BE2C (cell line): ENCODE results near the gene KRTAP1-3. TPM values are rescaled to one million over a fixed set of nuclear protein-coding genes. Genes with fewer than 3 reads are reported as not detected.
"Not testable (repeated sequence)": the region's sequence is repeated elsewhere in the genome, so short reads cannot be mapped to it uniquely, and the experiment has no call there.

ENCODE experiments used
- DNase-seq: peaks from one replicate; pipeline ENCODE4 v3.0.0-alpha.2; 2020
- H3K27me3 ChIP-seq: fragments of 250-450 bp; sonication (Bioruptor Pico); 2 replicates; pipeline ENCODE4 v1.5.1; 2020; ENCODE audit warnings: mild to moderate bottlenecking
- H3K36me3 ChIP-seq: fragments of 250-450 bp; sonication (Bioruptor Pico); 2 replicates; pipeline ENCODE4 v1.5.1; 2020; ENCODE audit warnings: mild to moderate bottlenecking
- H3K4me1 ChIP-seq: fragments of 250-450 bp; sonication (Bioruptor Pico); 2 replicates; pipeline ENCODE4 v1.5.1; 2020
- H3K4me3 ChIP-seq: 2 replicates; pipeline ENCODE4 v1.5.1; 2011; ENCODE audit warnings: low read depth, low read length
- H3K9me3 ChIP-seq: fragments of 250-450 bp; sonication (Bioruptor Pico); 2 replicates; pipeline ENCODE4 v1.5.1; 2020
- CTCF ChIP-seq: IDR thresholded peaks from 2 replicates; pipeline ENCODE4 v1.5.1; 2012; ENCODE audit warnings: mild to moderate bottlenecking, low read depth, low read length
- polyA plus RNA-seq: library from polyadenylated mRNA; unstranded; fragments of >200 nt; gene quantifications from one replicate; pipeline ENCODE4 v1.2.1, GENCODE V29; 2012; ENCODE audit warnings: low read depth, missing spikeins; ENCODE audit not compliant: insufficient read length, insufficient read depth

The KRTAP1-3 gene
- polyA plus RNA-seq = not detected

GRCh38 chr17:41034346-41034935, at the start of gene KRTAP1-3:
Gene KRTAP1-3 (minus strand): TSS chr17:41034874. CDS start chr17:41034821, 53 bp downstream.
- not testable (repeated sequence) for H3K4me1 ChIP-seq, H3K36me3 ChIP-seq, H3K9me3 ChIP-seq, H3K4me3 ChIP-seq, DNase-seq
- peaks cover 66% of the 10 kb centered on the region for H3K27me3 ChIP-seq

- not testable (repeated sequence) for H3K36me3 ChIP-seq, H3K4me3 ChIP-seq, DNase-seq, H3K4me1 ChIP-seq, H3K27me3 ChIP-seq, H3K9me3 ChIP-seq
These were observed 49.6 kb upstream of the KRTAP1-3 start, which contains the start of gene KRTAP4-7 for GRCh38 chr17:41084100-41084856. Gene KRTAP4-7 (plus strand): TSS chr17:41084150. CDS start chr17:41084207, 57 bp downstream.

- H3K4me3 ChIP-seq, H3K4me1 ChIP-seq, DNase-seq, H3K27me3 ChIP-seq, H3K9me3 ChIP-seq, H3K36me3 ChIP-seq: not testable (repeated sequence)
These were observed 48.8 kb upstream of the KRTAP1-3 start for GRCh38 chr17:41083427-41083826.

- Histone ChIP-seq H3K4me3 (no peak overlapping the region), H3K27me3 (peaks cover 6% of the 10 kb centered on the region; the same call in 1 of the 2 replicates), H3K36me3 (no peaks in the 10 kb centered on the region), H3K9me3 (no peaks in the 10 kb centered on the region), H3K4me1 (no peaks in the 10 kb centered on the region)
- no peak for DNase-seq
- TF ChIP-seq CTCF = no peak
These were observed 48.0 kb upstream of the KRTAP1-3 start for GRCh38 chr17:41082626-41083025.

GRCh38 chr17:41076788-41077187, 42.1 kb upstream of the KRTAP1-3 start:
- Histone ChIP-seq H3K36me3 (no peaks in the 10 kb centered on the region), H3K4me1 (no peaks in the 10 kb centered on the region), H3K27me3 (peaks cover 6% of the 10 kb centered on the region), H3K9me3 (no peaks in the 10 kb centered on the region), H3K4me3 (no peak overlapping the region)
- no peak for TF ChIP-seq CTCF
- DNase-seq = no peak

- H3K9me3 ChIP-seq = no peaks in the 10 kb centered on the region
- DNase-seq = no peak
- H3K27me3 ChIP-seq = no peaks in the 10 kb centered on the region; the same call in none of the 2 replicates
- no peaks in the 10 kb centered on the region for H3K36me3 ChIP-seq
- TF ChIP-seq CTCF = no peak
- H3K4me3 ChIP-seq = no peak overlapping the region
- no peaks in the 10 kb centered on the region for H3K4me1 ChIP-seq
These were observed 39.0 kb upstream of the KRTAP1-3 start for GRCh38 chr17:41073676-41074075.

GRCh38 chr17:41071606-41072360, 37.1 kb upstream of the KRTAP1-3 start:
- Histone ChIP-seq H3K4me1 (no peaks in the 10 kb centered on the region), H3K9me3 (no peaks in the 10 kb centered on the region), H3K27me3 (no peaks in the 10 kb centered on the region; the same call in none of the 2 replicates), H3K4me3 (no peak overlapping the region), H3K36me3 (no peaks in the 10 kb centered on the region)
- no peak for DNase-seq
- no peak for TF ChIP-seq CTCF
